ENCODE measurements around the gene TUBB1.
"Not testable (repeated sequence)": the region's sequence is repeated elsewhere in the genome, so short reads cannot be mapped to it uniquely, and the experiment has no call there.

Gene TUBB1

GRCh38 chr20:59019217-59019616 is at the start of gene TUBB1:
Gene TUBB1, plus strand, starts transcription at chr20:59019429. Its CDS starts 94 bp downstream, at chr20:59019523.
- DNase-seq (ENCODE audit: low read depth), result no peak

- no peak for DNase-seq (ENCODE audit: low read depth)
These were observed 49.8 kb upstream of the TUBB1 start for GRCh38 chr20:58969439-58969838.

- no peak for DNase-seq (ENCODE audit: low read depth)
These were observed 49.1 kb upstream of the TUBB1 start for GRCh38 chr20:58970146-58970545.

- DNase-seq (ENCODE audit: low read depth), result no peak
These were observed 47.8 kb upstream of the TUBB1 start for GRCh38 chr20:58971429-58971828.

- DNase-seq (ENCODE audit: low read depth), result no peak
These were observed 46.0 kb upstream of the TUBB1 start for GRCh38 chr20:58973179-58973578.

- DNase-seq (ENCODE audit: low read depth), result no peak
These were observed 45.4 kb upstream of the TUBB1 start for GRCh38 chr20:58973866-58974265.

- no peak for DNase-seq (ENCODE audit: low read depth)
These were observed 43.9 kb upstream of the TUBB1 start for GRCh38 chr20:58975353-58975752.

GRCh38 chr20:58976061-58976730 is 43.0 kb upstream of the TUBB1 start:
- DNase-seq (ENCODE audit: low read depth), result no peak

- DNase-seq (ENCODE audit: low read depth), result no peak
These were observed 40.7 kb upstream of the TUBB1 start for GRCh38 chr20:58978351-58979190.

GRCh38 chr20:58980711-58981627 is 38.3 kb upstream of the TUBB1 start, which contains the start of gene NELFCD:
Gene NELFCD, plus strand, starts transcription at chr20:58981256. Its CDS starts 54 bp downstream, at chr20:58981310.
- peak; percentile 53 for DNase-seq (ENCODE audit: low read depth)

- no peak for DNase-seq (ENCODE audit: low read depth)
These were observed 37.4 kb upstream of the TUBB1 start for GRCh38 chr20:58981628-58982364.

- no peak for DNase-seq (ENCODE audit: low read depth)
These were observed 36.7 kb upstream of the TUBB1 start for GRCh38 chr20:58982406-58983114.

GRCh38 chr20:58983115-58983468 is 36.1 kb upstream of the TUBB1 start:
- DNase-seq (ENCODE audit: low read depth), result not testable (repeated sequence)

GRCh38 chr20:58984691-58985090 is 34.5 kb upstream of the TUBB1 start:
- DNase-seq (ENCODE audit: low read depth), result no peak

- no peak for DNase-seq (ENCODE audit: low read depth)
These were observed 33.6 kb upstream of the TUBB1 start for GRCh38 chr20:58985656-58986055.

- no peak for DNase-seq (ENCODE audit: low read depth)
These were observed 32.8 kb upstream of the TUBB1 start for GRCh38 chr20:58986286-58986967.

GRCh38 chr20:58986968-58987517 is 32.2 kb upstream of the TUBB1 start:
- no peak for DNase-seq (ENCODE audit: low read depth)

- no peak for DNase-seq (ENCODE audit: low read depth)
These were observed 31.3 kb upstream of the TUBB1 start for GRCh38 chr20:58987790-58988564.

- DNase-seq (ENCODE audit: low read depth), result no peak
These were observed 30.7 kb upstream of the TUBB1 start for GRCh38 chr20:58988565-58988882.

Data from stromal cell of bone marrow (primary cell).